ENCODE measurements around the gene NDUFS5.

Gene NDUFS5

DNA sequence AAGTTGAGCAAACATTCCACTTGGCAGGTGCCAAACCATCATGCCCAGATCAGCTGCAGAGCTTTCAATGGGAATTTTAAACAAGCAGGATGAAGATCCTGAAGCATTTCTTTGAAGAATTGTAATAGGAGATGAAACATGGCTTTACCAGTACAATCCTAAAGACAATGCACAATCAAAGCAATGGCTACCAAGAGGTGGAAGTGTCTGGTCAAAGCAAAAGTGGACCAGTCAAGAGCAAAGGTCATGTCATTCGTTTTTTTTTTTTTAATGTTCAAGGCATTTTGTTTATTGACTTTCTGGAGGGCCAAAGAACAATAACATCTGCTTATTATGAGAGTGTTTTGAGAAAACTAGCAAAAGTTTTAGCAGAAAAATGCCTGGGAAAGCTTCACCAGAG lies 3.0 kb upstream of the NDUFS5 start:
- TF ChIP-seq, protein P1, sequence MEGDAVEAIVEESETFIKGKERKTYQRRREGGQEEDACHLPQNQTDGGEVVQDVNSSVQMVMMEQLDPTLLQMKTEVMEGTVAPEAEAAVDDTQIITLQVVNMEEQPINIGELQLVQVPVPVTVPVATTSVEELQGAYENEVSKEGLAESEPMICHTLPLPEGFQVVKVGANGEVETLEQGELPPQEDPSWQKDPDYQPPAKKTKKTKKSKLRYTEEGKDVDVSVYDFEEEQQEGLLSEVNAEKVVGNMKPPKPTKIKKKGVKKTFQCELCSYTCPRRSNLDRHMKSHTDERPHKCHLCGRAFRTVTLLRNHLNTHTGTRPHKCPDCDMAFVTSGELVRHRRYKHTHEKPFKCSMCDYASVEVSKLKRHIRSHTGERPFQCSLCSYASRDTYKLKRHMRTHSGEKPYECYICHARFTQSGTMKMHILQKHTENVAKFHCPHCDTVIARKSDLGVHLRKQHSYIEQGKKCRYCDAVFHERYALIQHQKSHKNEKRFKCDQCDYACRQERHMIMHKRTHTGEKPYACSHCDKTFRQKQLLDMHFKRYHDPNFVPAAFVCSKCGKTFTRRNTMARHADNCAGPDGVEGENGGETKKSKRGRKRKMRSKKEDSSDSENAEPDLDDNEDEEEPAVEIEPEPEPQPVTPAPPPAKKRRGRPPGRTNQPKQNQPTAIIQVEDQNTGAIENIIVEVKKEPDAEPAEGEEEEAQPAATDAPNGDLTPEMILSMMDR (IDR thresholded peaks at IDR 0.05; ENCODE audit: borderline replicate concordance, insufficient read depth, low read depth, low read length) = no peak
- H3K4me3 ChIP-seq (ENCODE audit: low read depth, low read length) = no peak overlapping the region

DNA sequence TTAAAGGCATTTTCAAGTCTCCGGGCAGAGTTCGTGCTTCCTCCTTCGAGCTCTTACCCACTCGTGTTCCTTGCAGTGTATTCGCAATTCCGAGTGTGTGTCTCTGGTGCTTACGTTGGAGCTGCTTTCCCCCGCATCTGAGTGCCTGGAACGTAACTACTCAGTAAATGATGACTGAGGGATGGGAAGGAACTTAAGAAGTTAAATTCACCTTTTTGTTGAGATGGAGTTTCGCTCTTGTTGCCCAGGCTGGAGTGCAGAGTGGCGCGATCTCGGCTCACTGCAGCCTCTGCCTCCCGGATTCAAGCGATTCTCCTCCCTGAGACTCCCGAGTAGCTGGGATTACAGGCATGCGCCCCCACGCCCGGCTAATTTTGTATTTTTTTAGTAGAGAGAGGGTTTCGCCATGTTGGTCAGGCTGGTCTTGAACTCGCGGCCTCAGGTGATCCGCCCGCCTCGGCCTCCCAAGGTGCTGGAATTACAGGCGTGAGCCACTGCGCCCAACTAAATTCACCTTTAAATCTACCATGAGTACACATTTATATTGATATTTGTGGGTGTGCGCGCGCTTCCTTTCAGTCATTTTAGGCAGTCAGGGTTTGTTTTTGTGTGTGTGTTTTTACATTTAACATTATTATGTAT lies 837 bp downstream of the NDUFS5 start:
- TF ChIP-seq, protein P1 (IDR thresholded peaks at IDR 0.05; ENCODE audit: borderline replicate concordance, insufficient read depth, low read depth, low read length) = no peak
- H3K4me3 ChIP-seq (ENCODE audit: low read depth, low read length) = peak overlapping the region; percentile 85

DNA sequence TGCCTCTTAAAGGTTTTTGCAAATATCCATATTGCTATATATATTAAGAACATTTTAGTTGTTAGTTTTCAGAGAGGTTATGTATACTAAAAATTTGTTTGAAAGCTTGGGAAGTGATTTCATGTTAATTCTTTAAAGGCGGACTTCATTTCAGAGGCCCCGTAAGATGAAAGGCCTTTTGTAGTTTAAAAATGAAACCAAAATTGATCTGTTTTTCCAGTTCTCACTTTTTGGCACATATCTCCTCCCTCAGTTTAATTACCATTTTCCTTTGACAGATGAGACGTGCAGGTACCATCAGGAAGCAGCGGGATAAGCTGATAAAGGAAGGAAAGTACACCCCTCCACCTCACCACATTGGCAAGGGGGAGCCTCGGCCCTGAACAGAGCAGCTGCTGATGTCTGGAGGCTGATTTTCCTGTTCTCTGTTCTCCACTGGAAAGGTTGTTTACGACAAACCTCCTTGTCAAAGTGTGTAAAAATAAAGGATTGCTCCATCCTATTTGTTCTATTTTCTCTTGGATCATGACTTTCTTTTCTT lies 8.0 kb downstream of the NDUFS5 start:
- TF ChIP-seq, protein P1 (IDR thresholded peaks at IDR 0.05; ENCODE audit: borderline replicate concordance, insufficient read depth, low read depth, low read length) = no peak
- no peak overlapping the region for H3K4me3 ChIP-seq (ENCODE audit: low read depth, low read length)

DNA sequence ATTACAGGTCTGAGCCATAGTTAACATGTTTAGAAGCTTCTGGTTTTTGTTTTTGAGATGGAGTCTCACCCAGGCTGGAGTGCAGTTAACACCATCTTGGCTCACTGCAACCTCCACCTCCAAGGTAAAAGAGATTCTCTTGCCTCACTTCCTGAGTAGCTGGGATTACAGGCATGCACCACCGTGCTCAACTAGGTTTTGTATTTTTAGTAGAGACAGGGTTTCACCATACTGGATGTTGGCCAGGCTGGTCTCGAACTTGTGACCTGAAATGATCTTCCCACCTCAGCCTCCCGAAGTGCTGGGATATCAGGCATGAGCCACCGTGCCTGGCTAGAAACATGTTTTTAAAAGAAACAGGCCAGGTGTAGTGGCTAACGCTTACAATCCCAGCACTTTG lies 10.5 kb downstream of the NDUFS5 start:
- no peak overlapping the region for H3K4me3 ChIP-seq (ENCODE audit: low read depth, low read length)
- TF ChIP-seq, protein P1 (IDR thresholded peaks at IDR 0.05; ENCODE audit: borderline replicate concordance, insufficient read depth, low read depth, low read length) = no peak

DNA sequence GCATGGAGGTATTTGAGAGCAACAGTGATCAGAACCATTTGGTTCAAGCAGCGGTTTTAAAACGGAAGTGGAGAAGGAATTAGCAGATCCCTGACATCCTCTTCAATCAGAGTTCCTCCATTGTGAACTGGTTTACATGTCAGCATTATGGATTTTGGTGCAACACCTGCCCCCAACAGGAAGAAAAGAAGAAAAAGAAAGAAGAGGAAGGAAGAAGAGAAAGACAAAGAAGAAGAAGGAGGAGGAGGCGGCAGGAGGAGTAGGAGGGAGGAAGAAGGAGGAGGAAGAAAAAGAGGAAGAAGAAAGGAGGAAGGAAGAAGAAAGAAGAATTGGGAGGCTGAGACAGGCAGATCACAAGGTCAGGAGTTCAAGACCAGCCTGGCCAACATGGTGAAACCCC lies 17.4 kb downstream of the NDUFS5 start:
- TF ChIP-seq, protein P1 (IDR thresholded peaks at IDR 0.05; ENCODE audit: borderline replicate concordance, insufficient read depth, low read depth, low read length) = no peak
- H3K4me3 ChIP-seq (ENCODE audit: low read depth, low read length) = no peak overlapping the region

DNA sequence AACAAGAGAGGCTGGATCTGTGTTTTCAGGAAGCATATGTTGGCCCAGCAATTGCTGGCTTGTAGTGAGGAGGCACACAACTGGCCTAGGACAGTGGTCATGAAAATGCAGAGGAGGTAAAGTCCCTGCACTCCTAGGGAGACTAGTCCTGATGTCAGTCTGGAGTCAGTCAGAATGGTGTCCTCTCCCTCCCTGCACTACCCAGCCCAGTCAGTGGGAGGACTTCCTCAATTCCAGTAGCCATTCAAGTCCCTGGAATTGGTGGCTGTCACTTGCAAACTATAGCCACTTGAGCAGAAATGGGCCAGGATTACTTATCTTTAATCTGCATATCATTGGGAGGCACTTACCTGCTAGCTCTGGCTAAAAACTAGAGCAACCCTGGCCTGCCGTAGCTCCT lies 18.6 kb downstream of the NDUFS5 start:
- no peak overlapping the region for H3K4me3 ChIP-seq (ENCODE audit: low read depth, low read length)
- TF ChIP-seq, protein P1 (IDR thresholded peaks at IDR 0.05; ENCODE audit: borderline replicate concordance, insufficient read depth, low read depth, low read length) = no peak

DNA sequence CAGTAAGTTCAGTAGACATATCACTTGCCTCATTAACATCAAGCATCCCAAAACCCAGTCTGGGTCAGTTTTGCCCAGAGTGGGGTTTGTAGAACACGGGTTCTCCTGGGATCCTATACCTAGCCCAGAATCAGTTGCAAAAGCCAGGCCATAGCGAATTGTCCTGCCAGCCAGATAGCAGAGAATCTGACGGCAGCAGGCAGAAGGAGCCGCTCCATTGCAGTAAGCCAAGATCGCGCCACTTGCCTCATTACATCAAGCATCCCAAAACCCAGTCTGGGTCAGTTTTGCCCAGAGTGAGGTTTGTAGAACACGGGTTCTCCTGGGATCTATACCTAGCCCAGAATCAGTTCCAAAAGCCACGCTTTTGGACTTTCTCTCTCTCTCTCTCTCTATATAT lies 19.1 kb downstream of the NDUFS5 start:
- no peak overlapping the region for H3K4me3 ChIP-seq (ENCODE audit: low read depth, low read length)
- TF ChIP-seq, protein P1 (IDR thresholded peaks at IDR 0.05; ENCODE audit: borderline replicate concordance, insufficient read depth, low read depth, low read length) = no peak
